HG03196 (cell line): ENCODE measurements around the gene PCBD1.

ENCODE experiments used
- ATAC-seq: cut with Tn5 transposase; IDR thresholded peaks from one replicate; pipeline ENCODE4 v1.9.1; 2021; ENCODE audit not compliant: unreplicated experiment

The PCBD1 gene

DNA sequence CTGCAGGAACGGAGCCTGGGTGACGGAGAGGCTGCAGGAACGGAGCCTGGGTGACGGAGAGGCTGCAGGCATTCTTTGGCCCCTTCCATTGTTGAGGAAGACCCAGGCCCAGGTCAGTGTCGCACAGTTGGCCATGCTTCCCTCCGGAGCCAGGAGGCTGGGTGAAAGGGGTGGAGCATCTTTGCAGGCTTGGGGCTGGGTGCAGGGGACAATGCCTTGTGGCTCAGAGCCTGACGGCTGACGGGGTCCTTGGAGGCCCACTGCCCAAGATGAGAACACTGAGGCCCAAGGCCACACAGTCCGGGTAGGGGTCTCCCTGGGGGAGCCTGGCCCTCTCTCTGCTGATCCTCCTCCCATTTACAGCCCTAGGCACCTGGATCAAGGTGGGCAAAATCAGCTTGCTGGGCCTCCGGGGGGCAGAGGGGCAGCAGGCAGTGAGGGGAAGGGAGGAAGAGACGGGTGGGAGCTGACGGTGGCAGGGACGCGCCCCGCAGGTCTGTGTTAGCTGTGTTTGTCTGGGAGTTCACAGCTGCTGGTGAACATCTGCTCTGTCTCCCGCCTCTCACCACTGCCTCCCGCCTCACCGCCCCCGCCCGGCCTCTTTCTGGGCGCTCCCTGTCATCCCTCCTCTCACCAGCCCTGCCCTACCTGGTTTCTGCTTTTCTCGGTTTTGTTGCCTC, 30.6 kb upstream of the PCBD1 start:
- no peak for ATAC-seq

GRCh38 chr10:70917635-70918034, 29.3 kb upstream of the PCBD1 start:
- ATAC-seq, result no peak

- ATAC-seq, result no peak
Measured at GRCh38 chr10:70917226-70917625, 28.9 kb upstream of the PCBD1 start.

- no peak for ATAC-seq
Measured at GRCh38 chr10:70916241-70916640, 27.9 kb upstream of the PCBD1 start.

DNA sequence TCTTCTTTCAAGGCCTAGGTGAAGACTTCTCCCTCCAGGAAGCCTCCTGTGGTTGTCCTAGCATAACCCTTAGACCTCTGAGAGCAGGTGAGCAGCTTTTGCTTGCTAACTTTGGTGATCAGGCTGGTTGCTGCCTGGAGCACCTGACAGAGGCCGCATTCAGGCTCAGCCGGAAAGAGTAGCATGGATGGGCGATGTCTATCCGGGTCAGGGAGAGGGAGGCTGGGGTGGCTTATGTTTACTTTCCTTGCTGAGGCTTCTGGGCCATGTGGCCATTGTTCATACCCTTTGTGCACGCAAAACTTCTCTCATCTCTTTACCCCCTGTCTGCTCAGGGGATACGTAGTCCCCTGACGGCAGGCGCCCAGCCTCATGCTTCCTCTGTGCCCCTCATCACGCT, 27.4 kb upstream of the PCBD1 start:
- ATAC-seq, result no peak

- no peak for ATAC-seq
Measured at GRCh38 chr10:70915206-70915605, 26.8 kb upstream of the PCBD1 start.

GRCh38 chr10:70914316-70914864, 26.0 kb upstream of the PCBD1 start:
- no peak for ATAC-seq

GRCh38 chr10:70913893-70914240, 25.5 kb upstream of the PCBD1 start:
- no peak for ATAC-seq

DNA sequence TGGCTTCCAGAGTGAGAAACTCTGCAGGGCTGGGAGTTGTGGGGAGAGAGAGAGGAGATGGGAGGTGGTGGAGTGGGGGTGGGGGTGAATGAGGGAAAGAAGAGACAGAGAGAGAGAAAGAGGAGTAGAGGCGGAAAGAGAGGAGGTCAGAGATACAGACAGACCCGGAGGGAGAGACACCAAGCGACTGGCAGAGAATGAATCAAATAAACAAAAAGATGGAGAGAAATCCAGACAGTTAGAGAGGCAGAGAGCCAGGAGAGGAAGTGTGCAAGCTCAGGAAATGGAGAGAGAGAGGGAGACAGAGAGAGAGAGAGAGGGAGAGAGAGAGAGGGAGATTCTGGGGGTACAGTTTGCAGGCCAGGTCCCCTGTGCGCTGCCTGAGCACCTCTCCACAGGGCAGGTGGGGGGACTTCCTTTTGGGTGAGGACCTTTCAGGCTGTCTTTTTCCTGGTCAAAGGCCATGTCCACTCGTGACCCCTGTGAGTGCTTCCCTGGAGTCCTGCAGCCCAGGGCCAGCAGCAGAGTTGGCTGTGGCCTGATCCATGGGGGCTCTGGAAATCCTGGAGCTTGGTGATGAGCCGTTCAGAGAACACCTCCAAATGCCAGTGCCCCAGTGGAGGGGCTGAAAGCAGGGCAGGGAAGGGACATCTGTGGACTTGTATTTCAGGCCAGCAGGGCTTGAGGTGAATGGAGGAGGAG, 25.0 kb upstream of the PCBD1 start:
- no peak for ATAC-seq

DNA sequence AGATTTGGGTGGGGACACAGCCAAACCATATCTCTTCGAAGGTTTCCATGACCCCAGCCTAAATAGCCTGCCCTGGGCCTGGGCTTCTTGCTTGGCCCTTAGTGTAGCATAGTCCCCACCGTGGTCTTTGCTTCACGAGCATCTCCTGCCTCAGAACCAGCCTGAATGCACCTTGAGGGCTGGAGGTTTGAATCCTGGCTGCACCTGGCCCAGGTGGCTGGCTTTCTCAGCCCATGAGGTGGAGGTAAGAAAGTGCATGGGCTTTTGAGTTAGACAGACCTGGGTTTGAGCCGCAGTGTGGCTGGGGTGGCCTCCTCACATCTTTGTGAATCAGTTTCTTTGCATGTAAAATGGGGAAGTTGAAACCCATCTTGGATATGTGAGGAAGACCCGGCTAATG, 24.2 kb upstream of the PCBD1 start:
- ATAC-seq, result no peak

- no peak for ATAC-seq
Measured at GRCh38 chr10:70911386-70911785, 23.0 kb upstream of the PCBD1 start.

DNA sequence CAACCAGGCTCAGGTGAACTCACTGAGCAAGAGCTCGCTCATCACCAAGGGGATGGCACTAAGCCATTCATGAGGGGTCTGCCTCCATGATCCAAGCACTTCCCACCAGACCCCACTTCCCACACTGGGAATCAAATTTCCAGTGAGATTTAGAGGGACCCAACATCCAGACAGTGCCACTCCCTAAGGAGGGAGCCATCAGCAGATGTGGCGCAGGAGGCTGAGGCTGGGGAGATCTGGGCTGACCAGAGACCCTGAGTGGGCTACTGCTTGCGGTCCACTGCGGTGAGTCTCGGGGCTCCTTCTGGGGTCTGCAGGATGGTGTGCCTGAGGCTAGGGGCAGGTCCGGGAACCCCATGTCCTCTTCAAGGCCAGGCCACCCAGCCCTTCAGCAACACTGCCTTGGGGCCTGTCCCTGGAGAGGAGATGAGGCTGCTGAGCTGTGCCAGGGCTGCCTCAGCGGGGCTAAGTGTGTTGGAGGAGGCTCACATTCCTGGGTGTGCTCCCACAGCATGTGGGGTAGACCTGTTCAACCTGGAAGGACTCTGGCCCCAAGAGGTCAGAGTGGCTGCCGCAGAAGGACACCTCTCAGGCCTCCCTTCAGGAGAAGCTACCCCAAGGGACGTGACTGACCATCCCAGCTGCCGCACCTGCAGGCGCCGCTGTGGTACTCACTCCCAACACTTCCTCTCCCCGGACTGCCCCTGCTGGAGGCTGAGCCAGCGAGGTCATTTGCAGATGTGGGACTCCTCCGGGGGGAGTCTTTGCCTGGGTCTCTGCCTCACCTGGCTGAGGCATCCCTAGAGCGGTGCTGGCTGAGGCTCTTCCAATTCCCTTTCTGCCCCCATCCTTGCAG, 22.3 kb upstream of the PCBD1 start:
- no peak for ATAC-seq

DNA sequence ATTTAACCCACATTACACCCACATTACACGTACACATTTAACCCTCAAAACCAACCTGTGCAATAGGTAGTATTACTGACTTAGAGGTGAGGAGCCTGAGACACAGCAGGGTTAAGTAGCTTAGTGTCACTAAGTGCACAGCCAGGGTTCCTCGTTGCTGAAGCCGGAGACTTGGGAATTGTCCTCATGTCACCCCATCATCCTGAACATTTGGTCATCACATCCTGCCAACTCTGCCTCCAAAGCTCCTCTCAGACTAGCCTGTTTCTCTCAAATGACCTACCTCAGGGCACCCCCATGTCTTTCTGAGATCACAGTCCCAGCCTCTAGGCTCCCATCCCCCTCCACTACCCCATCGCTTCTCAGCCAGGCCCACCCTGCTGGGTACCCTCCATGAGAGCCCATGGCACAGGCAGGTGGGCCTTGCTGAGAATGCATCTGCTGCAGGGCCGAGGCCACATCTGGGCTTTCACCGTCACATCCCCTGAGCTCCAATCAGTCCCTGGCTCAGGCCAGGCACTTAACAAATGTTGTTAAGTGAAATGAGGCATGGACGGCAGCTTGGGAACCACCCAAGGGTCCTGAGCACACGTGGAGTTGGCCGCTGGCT, 21.1 kb upstream of the PCBD1 start:
- ATAC-seq, result no peak

DNA sequence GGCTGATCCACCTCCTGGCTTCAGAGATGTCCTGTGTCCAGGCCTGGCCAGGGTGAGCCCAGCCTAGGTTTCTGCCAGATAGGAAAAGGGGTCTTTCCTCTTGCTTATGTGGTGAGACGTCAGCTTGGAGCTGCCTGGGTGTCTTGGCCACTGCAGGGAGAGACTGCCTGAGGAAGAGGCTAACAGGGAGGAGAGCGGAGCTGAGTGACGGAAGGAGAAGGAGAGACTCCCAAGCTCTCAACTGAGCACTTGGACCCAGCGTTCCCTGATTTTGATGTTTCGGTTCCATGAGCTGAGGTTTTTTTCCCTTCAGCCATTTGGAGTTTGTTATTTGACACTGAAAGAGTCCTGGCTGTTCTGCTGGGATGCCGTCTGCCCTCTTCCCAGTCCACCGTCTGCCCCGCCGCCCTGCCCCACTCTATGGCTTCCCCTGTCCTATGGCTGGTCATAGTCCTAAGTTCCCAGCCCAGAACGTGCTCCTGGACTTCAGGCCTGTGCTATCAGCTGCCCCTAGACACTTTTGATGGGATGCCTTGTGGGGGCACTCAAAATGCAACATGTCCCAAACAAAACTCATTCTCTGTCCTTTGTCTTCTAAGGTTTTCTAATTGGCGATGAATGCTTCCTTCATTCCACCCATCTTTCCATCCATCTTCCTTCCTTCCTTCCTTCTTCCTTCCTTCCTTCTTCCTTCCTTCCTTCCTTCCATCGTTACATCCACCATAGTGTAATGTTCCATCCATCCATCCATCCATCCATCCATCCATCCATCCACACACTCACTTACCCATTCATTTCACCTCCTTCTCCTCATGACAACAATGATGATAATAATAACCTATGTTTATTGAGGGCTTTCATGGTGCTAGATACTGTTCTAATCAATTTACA, 20.3 kb upstream of the PCBD1 start:
- no peak for ATAC-seq

DNA sequence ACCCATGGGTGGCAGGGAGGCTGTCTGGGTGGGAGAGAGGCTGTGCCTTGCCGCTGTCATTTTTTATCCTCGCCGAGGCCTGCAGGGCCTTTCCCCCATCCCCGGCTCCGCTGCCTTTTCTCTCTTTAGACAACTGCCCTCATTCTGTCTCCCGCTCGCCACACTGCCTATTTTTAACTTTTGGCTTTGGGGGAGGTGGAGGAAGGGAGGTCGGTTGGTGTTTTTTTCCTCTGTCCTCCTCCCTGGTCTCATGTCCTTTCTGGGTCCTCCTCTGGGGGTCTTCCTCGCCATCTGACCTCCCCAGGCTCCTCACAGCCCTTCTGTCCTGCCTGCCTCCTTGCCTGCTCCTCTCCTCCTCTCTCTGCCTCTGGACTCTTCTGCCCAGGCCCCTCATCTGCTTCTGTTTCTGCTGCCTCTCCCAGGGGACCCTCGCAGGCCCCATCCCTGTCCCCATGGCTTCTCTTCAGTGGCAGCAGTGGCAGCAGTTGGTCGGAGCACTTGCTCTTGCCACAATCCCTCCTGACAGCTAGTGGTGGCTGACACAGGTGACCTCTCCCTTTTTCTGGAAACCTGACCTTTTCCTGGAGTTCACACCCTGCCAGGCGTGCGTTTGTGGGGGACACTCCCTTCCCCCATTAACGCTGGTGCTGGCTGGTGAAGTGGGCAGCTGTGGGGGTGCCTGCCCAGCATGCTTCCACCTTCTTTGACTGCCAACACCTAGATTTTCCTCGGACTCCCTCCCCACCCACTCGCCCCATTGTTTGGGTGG, 19.5 kb upstream of the PCBD1 start:
- no peak for ATAC-seq

DNA sequence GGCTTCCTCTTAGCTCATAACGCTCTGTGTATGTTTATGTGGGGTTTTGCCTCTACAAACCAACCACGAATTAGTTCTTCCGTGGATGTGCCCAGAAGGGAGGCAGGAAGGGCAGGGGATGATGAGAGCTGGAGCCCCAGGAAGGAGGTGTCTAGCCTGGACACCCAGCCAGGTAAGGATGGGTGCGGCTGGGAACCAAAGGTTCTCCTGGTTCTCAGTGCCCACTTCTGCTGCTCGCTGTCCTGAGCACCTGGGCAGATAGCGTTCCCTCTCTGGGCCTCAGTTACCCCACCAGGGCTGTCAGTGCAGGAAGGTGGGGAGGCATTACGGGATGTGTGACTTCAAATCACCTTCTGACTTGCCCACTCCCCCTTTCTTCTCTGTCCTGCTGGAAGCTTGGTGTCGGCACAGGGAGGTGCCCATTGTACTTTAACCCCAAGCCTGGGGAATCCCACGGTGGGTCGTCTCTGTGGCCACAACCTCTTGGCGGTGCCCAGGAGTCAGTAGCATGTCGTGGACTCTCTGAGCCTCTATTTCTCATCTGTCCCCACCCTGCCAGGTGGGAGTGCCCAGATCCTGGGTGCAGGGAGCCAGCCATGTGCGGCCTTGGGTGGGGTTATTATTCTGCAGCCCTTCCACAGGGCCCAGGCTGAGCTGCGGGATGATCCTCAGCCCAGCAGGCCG, 18.7 kb upstream of the PCBD1 start:
- ATAC-seq, result no peak

GRCh38 chr10:70906031-70906783, 17.8 kb upstream of the PCBD1 start:
- no peak for ATAC-seq
